Measurements from ENCODE around the gene CSGALNACT2.

Gene CSGALNACT2

GRCh38 chr10:43190775-43191174 lies 52.5 kb downstream of the CSGALNACT2 start:
- Histone ChIP-seq H3K9ac (no peak overlapping the region), H3K4me2 (no peak overlapping the region)

GRCh38 chr10:43192884-43193283 lies 54.6 kb downstream of the CSGALNACT2 start:
- Histone ChIP-seq H3K27ac (no peak overlapping the region), H3K4me2 (no peak overlapping the region), H3K4me1 (0 out of 2 replicates have a peak, but pooled peaks cover 7% of the 10 kb centered on the region), H3K9me3 (no peaks in the 10 kb centered on the region), H3K4me3 (no peak overlapping the region), H3K27me3 (no peaks in the 10 kb centered on the region), H3K9ac (no peak overlapping the region), H3K36me3 (peaks cover 9% of the 10 kb centered on the region; the same call in 1 of the 2 replicates), H4K20me1 (no peaks in the 10 kb centered on the region)
- no peak for TF ChIP-seq Cebpa-rat (IDR thresholded peaks at IDR 0.05)

More at GRCh38 chr10:43190775-43191174, 52.5 kb downstream of the CSGALNACT2 start:
- no peak overlapping the region for H3K27ac ChIP-seq
- H3K36me3 ChIP-seq, result peaks cover 28% of the 10 kb centered on the region
- no peaks in the 10 kb centered on the region for H4K20me1 ChIP-seq
- H3K27me3 ChIP-seq, result no peaks in the 10 kb centered on the region
- H3K4me1 ChIP-seq, result 0 out of 2 replicates have a peak, but pooled peaks cover 3% of the 10 kb centered on the region
- H3K9me3 ChIP-seq, result no peaks in the 10 kb centered on the region
- TF ChIP-seq Cebpa-rat (IDR thresholded peaks at IDR 0.05), result no peak
- H3K4me3 ChIP-seq, result no peak overlapping the region

- H3K9me3 ChIP-seq, result no peaks in the 10 kb centered on the region
- H3K27me3 ChIP-seq, result no peaks in the 10 kb centered on the region
- no peak for TF ChIP-seq Cebpa-rat (IDR thresholded peaks at IDR 0.05)
- no peaks in the 10 kb centered on the region for H4K20me1 ChIP-seq
- H3K36me3 ChIP-seq, result peaks cover 9% of the 10 kb centered on the region; the same call in 1 of the 2 replicates
- no peak overlapping the region for H3K4me2 ChIP-seq
- H3K4me1 ChIP-seq, result 0 out of 2 replicates have a peak, but pooled peaks cover 7% of the 10 kb centered on the region
- no peak overlapping the region for H3K27ac ChIP-seq
- no peak overlapping the region for H3K9ac ChIP-seq
- H3K4me3 ChIP-seq, result no peak overlapping the region
Measured at GRCh38 chr10:43193496-43194080, 55.3 kb downstream of the CSGALNACT2 start.

GRCh38 chr10:43194266-43194665 lies 56.0 kb downstream of the CSGALNACT2 start:
- H4K20me1 ChIP-seq, result no peaks in the 10 kb centered on the region
- TF ChIP-seq Cebpa-rat (IDR thresholded peaks at IDR 0.05), result no peak
- H3K9ac ChIP-seq, result no peak overlapping the region
- H3K27ac ChIP-seq, result no peak overlapping the region
- H3K4me3 ChIP-seq, result no peak overlapping the region
- H3K27me3 ChIP-seq, result no peaks in the 10 kb centered on the region
- H3K9me3 ChIP-seq, result no peaks in the 10 kb centered on the region
- no peak overlapping the region for H3K4me2 ChIP-seq
- 0 out of 2 replicates have a peak, but pooled peaks cover 7% of the 10 kb centered on the region for H3K4me1 ChIP-seq
- H3K36me3 ChIP-seq, result peaks cover 13% of the 10 kb centered on the region; the same call in 1 of the 2 replicates

GRCh38 chr10:43194859-43195258 lies 56.6 kb downstream of the CSGALNACT2 start:
- Histone ChIP-seq H3K4me2 (no peak overlapping the region), H3K9me3 (no peaks in the 10 kb centered on the region), H3K4me1 (0 out of 2 replicates have a peak, but pooled peaks cover 7% of the 10 kb centered on the region), H4K20me1 (no peaks in the 10 kb centered on the region), H3K4me3 (no peak overlapping the region), H3K9ac (no peak overlapping the region), H3K27ac (no peak overlapping the region), H3K36me3 (peaks cover 17% of the 10 kb centered on the region; the same call in 1 of the 2 replicates), H3K27me3 (no peaks in the 10 kb centered on the region)
- TF ChIP-seq Cebpa-rat (IDR thresholded peaks at IDR 0.05), result no peak

- Histone ChIP-seq H3K27ac (no peak overlapping the region), H3K4me2 (no peak overlapping the region), H4K20me1 (no peaks in the 10 kb centered on the region), H3K4me1 (0 out of 2 replicates have a peak, but pooled peaks cover 7% of the 10 kb centered on the region), H3K4me3 (no peak overlapping the region), H3K27me3 (no peaks in the 10 kb centered on the region), H3K9ac (no peak overlapping the region), H3K9me3 (no peaks in the 10 kb centered on the region), H3K36me3 (peaks cover 17% of the 10 kb centered on the region; the same call in 1 of the 2 replicates)
- TF ChIP-seq Cebpa-rat (IDR thresholded peaks at IDR 0.05), result no peak
Measured at GRCh38 chr10:43195557-43195956, 57.3 kb downstream of the CSGALNACT2 start.

GRCh38 chr10:43196131-43196980 lies 58.1 kb downstream of the CSGALNACT2 start:
- H3K9me3 ChIP-seq, result no peaks in the 10 kb centered on the region
- no peak for TF ChIP-seq Cebpa-rat (IDR thresholded peaks at IDR 0.05)
- peaks cover 17% of the 10 kb centered on the region; the same call in 1 of the 2 replicates for H3K36me3 ChIP-seq
- H3K4me2 ChIP-seq, result no peak overlapping the region
- no peaks in the 10 kb centered on the region for H4K20me1 ChIP-seq
- H3K27ac ChIP-seq, result no peak overlapping the region
- no peak overlapping the region for H3K4me3 ChIP-seq
- H3K4me1 ChIP-seq, result peaks cover 8% of the 10 kb centered on the region; the same call in 1 of the 2 replicates
- H3K27me3 ChIP-seq, result no peaks in the 10 kb centered on the region
- H3K9ac ChIP-seq, result no peak overlapping the region

GRCh38 chr10:43196981-43197833 lies 59.0 kb downstream of the CSGALNACT2 start:
- Histone ChIP-seq H3K4me2 (no peak overlapping the region), H3K4me1 (peaks cover 17% of the 10 kb centered on the region), H3K36me3 (peaks cover 15% of the 10 kb centered on the region; the same call in 1 of the 2 replicates), H4K20me1 (no peaks in the 10 kb centered on the region), H3K9me3 (no peaks in the 10 kb centered on the region), H3K9ac (no peak overlapping the region), H3K27ac (no peak overlapping the region), H3K27me3 (no peaks in the 10 kb centered on the region), H3K4me3 (no peak overlapping the region)
- TF ChIP-seq Cebpa-rat (IDR thresholded peaks at IDR 0.05), result no peak

Data from BLaER1 (cell line).